ENCODE results near the gene GRWD1. TPM values are rescaled to one million over a fixed set of nuclear protein-coding genes. Genes with fewer than 3 reads are reported as not detected.

Gene GRWD1
- total and polyA plus RNA-seq, 2 of the 13 experiments (the other 11 are each of a cell fraction or from before 2014, with no cell fraction given) = 10.8 to 46.6 TPM

DNA sequence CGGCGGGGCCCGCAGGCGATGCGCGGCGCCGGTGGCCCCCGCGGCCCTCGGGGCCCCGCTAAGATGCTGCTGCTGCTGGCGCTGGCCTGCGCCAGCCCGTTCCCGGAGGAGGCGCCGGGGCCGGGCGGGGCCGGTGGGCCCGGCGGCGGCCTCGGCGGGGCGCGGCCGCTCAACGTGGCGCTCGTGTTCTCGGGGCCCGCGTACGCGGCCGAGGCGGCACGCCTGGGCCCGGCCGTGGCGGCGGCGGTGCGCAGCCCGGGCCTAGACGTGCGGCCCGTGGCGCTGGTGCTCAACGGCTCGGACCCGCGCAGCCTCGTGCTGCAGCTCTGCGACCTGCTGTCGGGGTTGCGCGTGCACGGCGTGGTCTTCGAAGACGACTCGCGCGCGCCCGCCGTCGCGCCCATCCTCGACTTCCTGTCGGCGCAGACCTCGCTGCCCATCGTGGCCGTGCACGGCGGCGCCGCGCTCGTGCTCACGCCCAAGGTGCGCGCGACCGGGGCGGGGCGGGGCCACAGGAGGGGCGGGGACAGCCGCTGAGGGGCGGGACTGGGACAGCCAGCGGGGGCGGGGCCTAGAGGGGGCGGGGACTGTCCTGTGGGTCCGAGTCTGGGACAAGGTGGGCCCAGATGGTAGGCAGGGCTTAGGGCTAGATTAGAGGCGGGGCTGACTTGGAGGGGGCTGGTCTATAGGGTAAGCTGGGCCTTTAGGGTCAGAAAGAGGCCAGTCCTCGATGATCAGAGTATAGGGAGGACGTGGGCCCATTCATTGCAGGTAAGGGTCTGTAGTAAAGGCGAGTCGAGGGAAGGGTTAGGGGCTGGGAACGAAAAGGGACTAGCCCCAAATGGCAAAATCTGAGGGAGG lies 47.2 kb upstream of the GRWD1 start (continued):
- TF ChIP-seq POLR2G (IDR thresholded peaks at IDR 0.05; ENCODE audit: low read depth, low read length) (peak; percentile 44; the same call in 1 of the 2 replicates), POLR2A (IDR thresholded peaks at IDR 0.05; ENCODE audit: insufficient read depth in 1 of 2, low read depth in 2 of 2, low read length in 2 of 2) (peak in 1 of 2 experiments; percentile 51; a peak in 3 of 4 replicates), TOE1 (CRISPR knock-in tag; IDR thresholded peaks at IDR 0.05) (no peak), HDAC1 (CRISPR knock-in tag; IDR thresholded peaks at IDR 0.05) (no peak), ZNF75D (CRISPR knock-in tag; IDR thresholded peaks at IDR 0.05; ENCODE audit: borderline replicate concordance) (no peak), JUN (CRISPR knock-in tag; IDR thresholded peaks at IDR 0.05) (no peak), ZNF101 (CRISPR knock-in tag; IDR thresholded peaks at IDR 0.05; ENCODE audit: borderline replicate concordance, low read depth) (no peak), ZNF549 (CRISPR knock-in tag; IDR thresholded peaks at IDR 0.05) (no peak), POLR2AphosphoS2 (IDR thresholded peaks at IDR 0.05; ENCODE audit: low read depth, low read length) (no peak), TCF7 (IDR thresholded peaks at IDR 0.05; ENCODE audit: low read depth) (no peak), ZNF383 (CRISPR knock-in tag; IDR thresholded peaks at IDR 0.05; ENCODE audit: borderline replicate concordance) (no peak), ZNF775 (CRISPR knock-in tag; IDR thresholded peaks at IDR 0.05; ENCODE audit: borderline replicate concordance) (no peak)
- TF ChIP-seq, protein P1, sequence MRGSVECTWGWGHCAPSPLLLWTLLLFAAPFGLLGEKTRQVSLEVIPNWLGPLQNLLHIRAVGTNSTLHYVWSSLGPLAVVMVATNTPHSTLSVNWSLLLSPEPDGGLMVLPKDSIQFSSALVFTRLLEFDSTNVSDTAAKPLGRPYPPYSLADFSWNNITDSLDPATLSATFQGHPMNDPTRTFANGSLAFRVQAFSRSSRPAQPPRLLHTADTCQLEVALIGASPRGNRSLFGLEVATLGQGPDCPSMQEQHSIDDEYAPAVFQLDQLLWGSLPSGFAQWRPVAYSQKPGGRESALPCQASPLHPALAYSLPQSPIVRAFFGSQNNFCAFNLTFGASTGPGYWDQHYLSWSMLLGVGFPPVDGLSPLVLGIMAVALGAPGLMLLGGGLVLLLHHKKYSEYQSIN (CRISPR knock-in tag; IDR thresholded peaks at IDR 0.05; ENCODE audit: borderline replicate concordance) = no peak
- TF ChIP-seq, protein P2, sequence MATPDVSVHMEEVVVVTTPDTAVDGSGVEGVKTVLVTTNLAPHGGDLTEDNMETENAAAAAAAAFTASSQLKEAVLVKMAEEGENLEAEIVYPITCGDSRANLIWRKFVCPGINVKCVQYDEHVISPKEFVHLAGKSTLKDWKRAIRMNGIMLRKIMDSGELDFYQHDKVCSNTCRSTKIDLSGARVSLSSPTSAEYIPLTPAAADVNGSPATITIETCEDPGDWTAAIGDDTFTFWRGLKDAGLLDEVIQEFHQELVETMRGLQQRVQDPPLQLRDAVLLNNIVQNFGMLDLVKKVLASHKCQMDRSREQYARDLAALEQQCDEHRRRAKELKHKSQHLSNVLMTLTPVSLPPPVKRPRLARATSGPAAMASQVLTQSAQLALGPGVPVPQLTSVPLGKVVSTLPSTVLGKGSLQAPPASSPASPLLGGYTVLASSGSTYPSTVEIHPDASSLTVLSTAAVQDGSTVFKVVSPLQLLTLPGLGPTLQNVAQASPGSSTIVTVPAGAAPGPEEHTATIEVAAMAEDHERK (CRISPR knock-in tag; IDR thresholded peaks at IDR 0.05; ENCODE audit: low read depth) = 0 out of 2 replicates have a peak, but pooled peaks have one; percentile 52
- TF ChIP-seq, protein P3, sequence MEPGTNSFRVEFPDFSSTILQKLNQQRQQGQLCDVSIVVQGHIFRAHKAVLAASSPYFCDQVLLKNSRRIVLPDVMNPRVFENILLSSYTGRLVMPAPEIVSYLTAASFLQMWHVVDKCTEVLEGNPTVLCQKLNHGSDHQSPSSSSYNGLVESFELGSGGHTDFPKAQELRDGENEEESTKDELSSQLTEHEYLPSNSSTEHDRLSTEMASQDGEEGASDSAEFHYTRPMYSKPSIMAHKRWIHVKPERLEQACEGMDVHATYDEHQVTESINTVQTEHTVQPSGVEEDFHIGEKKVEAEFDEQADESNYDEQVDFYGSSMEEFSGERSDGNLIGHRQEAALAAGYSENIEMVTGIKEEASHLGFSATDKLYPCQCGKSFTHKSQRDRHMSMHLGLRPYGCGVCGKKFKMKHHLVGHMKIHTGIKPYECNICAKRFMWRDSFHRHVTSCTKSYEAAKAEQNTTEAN (CRISPR knock-in tag; conservative IDR thresholded peaks at IDR 0.05) = no peak
- TF ChIP-seq, protein P4, sequence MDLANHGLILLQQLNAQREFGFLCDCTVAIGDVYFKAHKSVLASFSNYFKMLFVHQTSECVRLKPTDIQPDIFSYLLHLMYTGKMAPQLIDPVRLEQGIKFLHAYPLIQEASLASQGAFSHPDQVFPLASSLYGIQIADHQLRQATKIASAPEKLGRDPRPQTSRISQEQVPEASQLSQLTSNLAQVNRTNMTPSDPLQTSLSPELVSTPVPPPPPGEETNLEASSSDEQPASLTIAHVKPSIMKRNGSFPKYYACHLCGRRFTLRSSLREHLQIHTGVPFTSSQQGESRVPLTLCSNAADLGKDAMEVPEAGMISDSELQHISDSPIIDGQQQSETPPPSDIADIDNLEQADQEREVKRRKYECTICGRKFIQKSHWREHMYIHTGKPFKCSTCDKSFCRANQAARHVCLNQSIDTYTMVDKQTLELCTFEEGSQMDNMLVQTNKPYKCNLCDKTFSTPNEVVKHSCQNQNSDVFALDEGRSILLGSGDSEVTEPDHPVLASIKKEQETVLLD (CRISPR knock-in tag; IDR thresholded peaks at IDR 0.05; ENCODE audit: low read depth) = no peak
- TF ChIP-seq, protein P5, sequence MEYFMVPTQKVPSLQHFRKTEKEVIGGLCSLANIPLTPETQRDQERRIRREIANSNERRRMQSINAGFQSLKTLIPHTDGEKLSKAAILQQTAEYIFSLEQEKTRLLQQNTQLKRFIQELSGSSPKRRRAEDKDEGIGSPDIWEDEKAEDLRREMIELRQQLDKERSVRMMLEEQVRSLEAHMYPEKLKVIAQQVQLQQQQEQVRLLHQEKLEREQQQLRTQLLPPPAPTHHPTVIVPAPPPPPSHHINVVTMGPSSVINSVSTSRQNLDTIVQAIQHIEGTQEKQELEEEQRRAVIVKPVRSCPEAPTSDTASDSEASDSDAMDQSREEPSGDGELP (IDR thresholded peaks at IDR 0.05; ENCODE audit: borderline replicate concordance, low read depth) = no peak
- TF ChIP-seq, protein P6, sequence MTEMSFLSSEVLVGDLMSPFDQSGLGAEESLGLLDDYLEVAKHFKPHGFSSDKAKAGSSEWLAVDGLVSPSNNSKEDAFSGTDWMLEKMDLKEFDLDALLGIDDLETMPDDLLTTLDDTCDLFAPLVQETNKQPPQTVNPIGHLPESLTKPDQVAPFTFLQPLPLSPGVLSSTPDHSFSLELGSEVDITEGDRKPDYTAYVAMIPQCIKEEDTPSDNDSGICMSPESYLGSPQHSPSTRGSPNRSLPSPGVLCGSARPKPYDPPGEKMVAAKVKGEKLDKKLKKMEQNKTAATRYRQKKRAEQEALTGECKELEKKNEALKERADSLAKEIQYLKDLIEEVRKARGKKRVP (CRISPR knock-in tag; IDR thresholded peaks at IDR 0.05) = no peak
- TF ChIP-seq, protein P7, sequence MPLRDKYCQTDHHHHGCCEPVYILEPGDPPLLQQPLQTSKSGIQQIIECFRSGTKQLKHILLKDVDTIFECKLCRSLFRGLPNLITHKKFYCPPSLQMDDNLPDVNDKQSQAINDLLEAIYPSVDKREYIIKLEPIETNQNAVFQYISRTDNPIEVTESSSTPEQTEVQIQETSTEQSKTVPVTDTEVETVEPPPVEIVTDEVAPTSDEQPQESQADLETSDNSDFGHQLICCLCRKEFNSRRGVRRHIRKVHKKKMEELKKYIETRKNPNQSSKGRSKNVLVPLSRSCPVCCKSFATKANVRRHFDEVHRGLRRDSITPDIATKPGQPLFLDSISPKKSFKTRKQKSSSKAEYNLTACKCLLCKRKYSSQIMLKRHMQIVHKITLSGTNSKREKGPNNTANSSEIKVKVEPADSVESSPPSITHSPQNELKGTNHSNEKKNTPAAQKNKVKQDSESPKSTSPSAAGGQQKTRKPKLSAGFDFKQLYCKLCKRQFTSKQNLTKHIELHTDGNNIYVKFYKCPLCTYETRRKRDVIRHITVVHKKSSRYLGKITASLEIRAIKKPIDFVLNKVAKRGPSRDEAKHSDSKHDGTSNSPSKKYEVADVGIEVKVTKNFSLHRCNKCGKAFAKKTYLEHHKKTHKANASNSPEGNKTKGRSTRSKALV (CRISPR knock-in tag; IDR thresholded peaks at IDR 0.05) = no peak

Data from HepG2 (cell line).